ENCODE measurements around the gene FAM174A. TPM values are rescaled to one million over a fixed set of nuclear protein-coding genes. Genes with fewer than 3 reads are reported as not detected.

The FAM174A gene
- 21.8 TPM for polyA plus RNA-seq (2012; ENCODE audit: insufficient read length, low read depth)

DNA sequence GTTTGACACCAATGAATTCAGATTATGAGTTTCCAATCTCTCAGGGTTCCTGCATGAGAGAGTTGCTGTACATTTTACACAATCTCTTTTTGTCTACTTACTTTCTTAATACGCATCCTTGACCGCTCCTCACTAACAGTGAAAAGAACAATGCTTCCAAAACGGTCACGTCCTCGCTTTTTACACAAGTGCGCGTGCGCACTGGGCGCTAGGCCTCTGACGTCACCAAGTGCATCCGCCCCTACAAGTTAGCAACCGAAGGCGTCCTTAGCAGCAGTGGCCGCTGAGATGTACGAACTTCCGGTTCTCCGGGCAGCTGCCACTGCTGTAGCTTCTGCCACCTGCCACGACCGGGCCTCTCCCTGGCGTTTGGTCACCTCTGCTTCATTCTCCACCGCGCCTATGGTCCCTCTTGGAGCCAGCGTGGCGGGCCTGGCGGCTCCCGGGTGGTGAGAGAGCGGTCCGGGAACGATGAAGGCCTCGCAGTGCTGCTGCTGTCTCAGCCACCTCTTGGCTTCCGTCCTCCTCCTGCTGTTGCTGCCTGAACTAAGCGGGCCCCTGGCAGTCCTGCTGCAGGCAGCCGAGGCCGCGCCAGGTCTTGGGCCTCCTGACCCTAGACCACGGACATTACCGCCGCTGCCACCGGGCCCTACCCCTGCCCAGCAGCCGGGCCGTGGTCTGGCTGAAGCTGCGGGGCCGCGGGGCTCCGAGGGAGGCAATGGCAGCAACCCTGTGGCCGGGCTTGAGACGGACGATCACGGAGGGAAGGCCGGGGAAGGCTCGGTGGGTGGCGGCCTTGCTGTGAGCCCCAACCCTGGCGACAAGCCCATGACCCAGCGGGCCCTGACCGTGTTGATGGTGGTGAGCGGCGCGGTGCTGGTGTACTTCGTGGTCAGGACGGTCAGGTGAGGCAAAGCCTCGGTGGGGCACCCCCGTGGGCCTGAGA is at the start of gene FAM174A:
TSS of gene FAM174A (plus strand) at position 315 of the 946 bp plus-strand sequence. CDS start at position 472, 157 bp downstream.
- TF ChIP-seq FOXP2 (optimal IDR thresholded peaks at IDR 0.05; ENCODE audit: borderline replicate concordance, extremely low read depth, extremely low read length, insufficient read depth) (peak; percentile 41), TAF1 (IDR thresholded peaks at IDR 0.05; ENCODE audit: borderline replicate concordance, insufficient read depth, low read length) (peak; percentile 82; the same call in 1 of the 2 replicates), SIN3A (IDR thresholded peaks at IDR 0.05; ENCODE audit: borderline replicate concordance, insufficient read depth, low read length) (peak; percentile 42; the same call in 1 of the 2 replicates), POLR2AphosphoS5 (IDR thresholded peaks at IDR 0.05; ENCODE audit: low read depth, low read length) (peak; percentile 86)
- TF ChIP-seq, protein P1, sequence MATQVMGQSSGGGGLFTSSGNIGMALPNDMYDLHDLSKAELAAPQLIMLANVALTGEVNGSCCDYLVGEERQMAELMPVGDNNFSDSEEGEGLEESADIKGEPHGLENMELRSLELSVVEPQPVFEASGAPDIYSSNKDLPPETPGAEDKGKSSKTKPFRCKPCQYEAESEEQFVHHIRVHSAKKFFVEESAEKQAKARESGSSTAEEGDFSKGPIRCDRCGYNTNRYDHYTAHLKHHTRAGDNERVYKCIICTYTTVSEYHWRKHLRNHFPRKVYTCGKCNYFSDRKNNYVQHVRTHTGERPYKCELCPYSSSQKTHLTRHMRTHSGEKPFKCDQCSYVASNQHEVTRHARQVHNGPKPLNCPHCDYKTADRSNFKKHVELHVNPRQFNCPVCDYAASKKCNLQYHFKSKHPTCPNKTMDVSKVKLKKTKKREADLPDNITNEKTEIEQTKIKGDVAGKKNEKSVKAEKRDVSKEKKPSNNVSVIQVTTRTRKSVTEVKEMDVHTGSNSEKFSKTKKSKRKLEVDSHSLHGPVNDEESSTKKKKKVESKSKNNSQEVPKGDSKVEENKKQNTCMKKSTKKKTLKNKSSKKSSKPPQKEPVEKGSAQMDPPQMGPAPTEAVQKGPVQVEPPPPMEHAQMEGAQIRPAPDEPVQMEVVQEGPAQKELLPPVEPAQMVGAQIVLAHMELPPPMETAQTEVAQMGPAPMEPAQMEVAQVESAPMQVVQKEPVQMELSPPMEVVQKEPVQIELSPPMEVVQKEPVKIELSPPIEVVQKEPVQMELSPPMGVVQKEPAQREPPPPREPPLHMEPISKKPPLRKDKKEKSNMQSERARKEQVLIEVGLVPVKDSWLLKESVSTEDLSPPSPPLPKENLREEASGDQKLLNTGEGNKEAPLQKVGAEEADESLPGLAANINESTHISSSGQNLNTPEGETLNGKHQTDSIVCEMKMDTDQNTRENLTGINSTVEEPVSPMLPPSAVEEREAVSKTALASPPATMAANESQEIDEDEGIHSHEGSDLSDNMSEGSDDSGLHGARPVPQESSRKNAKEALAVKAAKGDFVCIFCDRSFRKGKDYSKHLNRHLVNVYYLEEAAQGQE (IDR thresholded peaks at IDR 0.05; ENCODE audit: insufficient read depth in 1 of 2, low read depth in 2 of 2, low read length in 2 of 2) = no peak

DNA sequence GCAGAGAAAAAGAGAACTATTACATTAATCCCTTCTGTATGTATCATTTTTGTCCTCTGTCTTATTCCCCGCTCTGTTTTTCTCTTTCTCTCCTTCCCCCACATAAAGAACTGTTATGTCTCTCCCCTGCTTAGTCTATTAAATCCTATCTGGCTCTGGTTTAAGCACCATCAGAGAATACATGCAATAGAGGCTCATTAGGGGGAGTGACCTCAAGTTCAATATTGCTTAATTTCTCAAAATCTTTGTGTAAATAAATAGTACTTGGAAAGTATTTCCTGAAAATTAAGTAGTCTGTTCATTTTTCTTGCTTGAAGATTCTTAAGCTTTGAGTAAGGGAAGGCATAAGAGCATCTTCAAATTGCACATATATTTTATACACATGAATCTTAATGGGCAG is 41.2 kb upstream of the FAM174A start:
- no peak for TF ChIP-seq FOXP2 (optimal IDR thresholded peaks at IDR 0.05; ENCODE audit: borderline replicate concordance, extremely low read depth, extremely low read length, insufficient read depth)
- no peak for TF ChIP-seq TAF1 (IDR thresholded peaks at IDR 0.05; ENCODE audit: borderline replicate concordance, insufficient read depth, low read length)
- no peak for TF ChIP-seq POLR2AphosphoS5 (IDR thresholded peaks at IDR 0.05; ENCODE audit: low read depth, low read length)
- TF ChIP-seq SIN3A (IDR thresholded peaks at IDR 0.05; ENCODE audit: borderline replicate concordance, insufficient read depth, low read length) = no peak
- TF ChIP-seq, protein P1 (IDR thresholded peaks at IDR 0.05; ENCODE audit: insufficient read depth in 1 of 2, low read depth in 2 of 2, low read length in 2 of 2) = no peak

DNA sequence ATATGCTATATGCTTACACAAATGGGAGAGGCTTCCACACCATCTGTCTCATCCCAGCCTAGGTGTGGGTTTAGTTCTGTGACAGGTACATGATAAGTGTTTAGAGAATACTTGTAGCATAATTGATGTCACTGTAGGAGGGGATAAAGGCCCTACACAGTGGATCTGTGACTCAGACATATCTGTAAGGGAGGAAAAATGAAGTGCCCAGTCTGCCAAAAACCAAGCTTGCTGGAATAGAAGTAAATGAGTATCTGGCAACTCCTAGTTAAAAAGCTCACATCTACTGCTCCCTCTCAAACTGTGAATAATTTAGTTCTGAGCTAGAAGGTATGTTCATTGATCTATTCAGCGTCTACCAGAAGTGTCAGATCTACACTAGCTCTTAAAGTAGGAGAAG is 38.9 kb upstream of the FAM174A start:
- TF ChIP-seq, protein P1 (IDR thresholded peaks at IDR 0.05; ENCODE audit: insufficient read depth in 1 of 2, low read depth in 2 of 2, low read length in 2 of 2) = no peak

DNA sequence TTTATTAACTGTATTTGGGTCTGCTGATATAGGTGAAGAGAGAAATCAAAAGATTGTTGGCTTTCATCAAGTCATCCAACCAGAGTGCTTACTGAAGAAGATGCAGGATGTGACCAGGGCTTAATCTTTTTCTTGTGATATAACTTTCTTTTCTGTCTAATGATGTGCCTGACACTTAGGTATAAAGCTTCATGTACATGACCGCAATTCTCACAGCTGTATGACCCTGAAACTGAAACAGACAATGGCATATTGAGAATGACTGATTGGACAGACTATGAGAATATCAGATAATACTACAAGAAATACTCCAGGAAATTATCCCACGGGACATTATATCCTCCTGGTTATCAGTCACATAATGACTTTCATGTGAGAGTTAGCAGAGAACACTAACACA is 32.5 kb upstream of the FAM174A start:
- TF ChIP-seq POLR2AphosphoS5 (IDR thresholded peaks at IDR 0.05; ENCODE audit: low read depth, low read length) (no peak), FOXP2 (optimal IDR thresholded peaks at IDR 0.05; ENCODE audit: borderline replicate concordance, extremely low read depth, extremely low read length, insufficient read depth) (no peak), SIN3A (IDR thresholded peaks at IDR 0.05; ENCODE audit: borderline replicate concordance, insufficient read depth, low read length) (no peak), TAF1 (IDR thresholded peaks at IDR 0.05; ENCODE audit: borderline replicate concordance, insufficient read depth, low read length) (no peak)
- TF ChIP-seq, protein P1 (IDR thresholded peaks at IDR 0.05; ENCODE audit: insufficient read depth in 1 of 2, low read depth in 2 of 2, low read length in 2 of 2) = no peak
